Astrocyte (in vitro differentiated cells and primary cell): ENCODE measurements around the gene FCHO2. TPM values are rescaled to one million over a fixed set of nuclear protein-coding genes. Genes with fewer than 3 reads are reported as not detected.

Experiments
- DNase-seq: peaks from one replicate; pipeline ENCODE4 v3.0.0-alpha.2; 2010; ENCODE audit warnings: low read depth
- FAIRE-seq: peaks from 2 replicates; lab custom pipeline; 2011; peaks lifted over from hg19 to GRCh38; lab: Jason Lieb, UNC
- H2AFZ ChIP-seq: 2 replicates; pipeline ENCODE4 v1.6.0; 2012; ENCODE audit warnings: low read depth, low read length, inconsistent platforms
- H3K27ac ChIP-seq: 2 replicates; pipeline ENCODE4 v1.5.1; 2011; ENCODE audit warnings: low read depth, low read length, inconsistent platforms
- H3K27me3 ChIP-seq: 2 replicates; pipeline ENCODE4 v1.6.0; 2011; ENCODE audit warnings: low read length, inconsistent platforms; ENCODE audit not compliant: insufficient read depth
- H3K36me3 ChIP-seq: 2 replicates; pipeline ENCODE4 v1.5.1; 2011; ENCODE audit warnings: low read length, inconsistent platforms; ENCODE audit not compliant: insufficient read depth
- H3K4me1 ChIP-seq: 2 replicates; pipeline ENCODE4 v1.5.1; 2011; ENCODE audit warnings: low read length, inconsistent platforms; ENCODE audit not compliant: insufficient read depth
- H3K4me2 ChIP-seq: 2 replicates; pipeline ENCODE4 v1.6.0; 2012; ENCODE audit warnings: low read length, inconsistent platforms
- H3K4me3 ChIP-seq: 2 replicates; pipeline ENCODE4 v1.5.1; 2011; ENCODE audit warnings: low read depth, mild to moderate bottlenecking, low read length, inconsistent platforms; ENCODE audit not compliant: insufficient read depth
- H3K79me2 ChIP-seq: 2 replicates; pipeline ENCODE4 v1.6.0; 2012; ENCODE audit warnings: mild to moderate bottlenecking, low read length, inconsistent platforms; ENCODE audit not compliant: insufficient read depth
- H3K9ac ChIP-seq: 2 replicates; pipeline ENCODE4 v1.6.0; 2012; ENCODE audit warnings: mild to moderate bottlenecking, low read length, inconsistent platforms
- H3K9me3 ChIP-seq: 2 replicates; pipeline ENCODE4 v1.5.1; 2012; ENCODE audit warnings: low read depth, mild to moderate bottlenecking, low read length, inconsistent platforms; ENCODE audit not compliant: insufficient read depth
- H4K20me1 ChIP-seq: 2 replicates; pipeline ENCODE4 v1.6.0; 2012; ENCODE audit warnings: low read length, inconsistent platforms; ENCODE audit not compliant: insufficient read depth
- H3K27ac Mint-ChIP-seq: one replicate; pipeline ENCODE4 v1.8.0; 2021; ENCODE audit warnings: mild to moderate bottlenecking, mixed read lengths; ENCODE audit not compliant: unreplicated experiment
- H3K27me3 Mint-ChIP-seq: one replicate; pipeline ENCODE4 v1.8.0; 2021; ENCODE audit warnings: low read depth, mixed read lengths; ENCODE audit not compliant: unreplicated experiment
- H3K36me3 Mint-ChIP-seq: one replicate; pipeline ENCODE4 v1.8.0; 2021; ENCODE audit warnings: low read depth, mixed read lengths; ENCODE audit not compliant: unreplicated experiment
- H3K4me1 Mint-ChIP-seq: one replicate; pipeline ENCODE4 v1.8.0; 2021; ENCODE audit warnings: low read depth, mixed read lengths; ENCODE audit not compliant: unreplicated experiment
- H3K4me3 Mint-ChIP-seq: one replicate; pipeline ENCODE4 v1.8.0; 2021; ENCODE audit warnings: mild to moderate bottlenecking, moderate library complexity, mixed read lengths; ENCODE audit not compliant: unreplicated experiment
- H3K9me3 Mint-ChIP-seq: one replicate; pipeline ENCODE4 v1.8.0; 2021; ENCODE audit warnings: mild to moderate bottlenecking, mixed read lengths; ENCODE audit not compliant: unreplicated experiment
- EZH2 ChIP-seq: IDR thresholded peaks from 2 replicates; pipeline ENCODE4 v1.6.1; 2012; ENCODE audit warnings: mild to moderate bottlenecking, low read length, inconsistent platforms; ENCODE audit not compliant: insufficient read depth
- total RNA-seq: library from RNA; stranded (reverse); gene quantifications from 2 replicates; pipeline ENCODE4 v1.2.1, GENCODE V29; 2021
- TF ChIP-seq, protein P1 (sequence below): IDR thresholded peaks from 2 replicates; pipeline ENCODE4 v1.5.1; 2011; ENCODE audit warnings: low read depth, mild to moderate bottlenecking, inconsistent platforms, low read length, moderate library complexity; ENCODE audit not compliant: insufficient read depth

The FCHO2 gene
- total RNA-seq, 1 donor from 2014 or later: 20.7 TPM

- no peaks in the 10 kb centered on the region for H3K27me3 ChIP-seq
- no peaks in the 10 kb centered on the region for H3K79me2 ChIP-seq
- Mint-ChIP-seq H3K4me3 (no peak overlapping the region), H3K27ac (no peak overlapping the region), H3K9me3 (peaks cover 5% of the 10 kb centered on the region), H3K36me3 (peaks cover 1% of the 10 kb centered on the region), H3K27me3 (peaks cover 8% of the 10 kb centered on the region), H3K4me1 (peaks cover 17% of the 10 kb centered on the region)
- TF ChIP-seq EZH2: no peak
- H3K27ac ChIP-seq: no peak overlapping the region
- no peak overlapping the region for H2AFZ ChIP-seq
- H3K4me3 ChIP-seq: no peak overlapping the region
- H4K20me1 ChIP-seq: no peaks in the 10 kb centered on the region
- DNase-seq (no peak), FAIRE-seq (no peak)
- H3K4me1 ChIP-seq: peaks cover 19% of the 10 kb centered on the region
- H3K9me3 ChIP-seq: no peaks in the 10 kb centered on the region
- H3K9ac ChIP-seq: no peak overlapping the region
- H3K36me3 ChIP-seq: no peaks in the 10 kb centered on the region
- H3K4me2 ChIP-seq: no peak overlapping the region
These were observed 155.7 kb downstream of the FCHO2 start for GRCh38 chr5:73111536-73111935.

DNA sequence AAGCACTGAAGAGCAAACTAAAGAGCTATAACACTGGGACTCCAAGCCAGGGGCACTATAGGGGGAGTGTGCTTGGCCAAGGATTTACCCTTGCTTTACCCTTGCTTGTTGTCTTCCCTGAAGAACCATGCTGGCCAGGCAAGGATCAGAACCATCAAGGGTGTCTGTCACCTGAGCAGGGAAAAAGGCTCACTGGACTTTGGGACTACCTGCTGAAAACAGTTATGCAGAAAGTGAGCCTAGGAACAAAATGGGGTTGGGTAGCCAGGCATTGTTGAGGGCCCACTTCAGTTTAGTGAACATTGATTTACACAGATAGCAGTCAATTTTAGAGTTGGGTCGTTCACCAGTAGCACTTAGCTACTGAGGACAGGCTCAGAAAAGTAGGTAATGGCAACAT is 156.5 kb downstream of the FCHO2 start:
- Histone ChIP-seq H4K20me1 (no peaks in the 10 kb centered on the region), H3K4me2 (no peak overlapping the region), H2AFZ (no peak overlapping the region), H3K9me3 (no peaks in the 10 kb centered on the region), H3K27ac (no peak overlapping the region), H3K9ac (no peak overlapping the region), H3K36me3 (no peaks in the 10 kb centered on the region), H3K27me3 (no peaks in the 10 kb centered on the region), H3K79me2 (no peaks in the 10 kb centered on the region), H3K4me3 (no peak overlapping the region), H3K4me1 (peaks cover 21% of the 10 kb centered on the region)
- Mint-ChIP-seq H3K4me1 (peaks cover 21% of the 10 kb centered on the region), H3K4me3 (no peak overlapping the region), H3K27ac (no peak overlapping the region), H3K27me3 (peaks cover 9% of the 10 kb centered on the region), H3K9me3 (peaks cover 5% of the 10 kb centered on the region), H3K36me3 (peaks cover 1% of the 10 kb centered on the region)
- FAIRE-seq (no peak), DNase-seq (no peak)
- TF ChIP-seq, protein P1, sequence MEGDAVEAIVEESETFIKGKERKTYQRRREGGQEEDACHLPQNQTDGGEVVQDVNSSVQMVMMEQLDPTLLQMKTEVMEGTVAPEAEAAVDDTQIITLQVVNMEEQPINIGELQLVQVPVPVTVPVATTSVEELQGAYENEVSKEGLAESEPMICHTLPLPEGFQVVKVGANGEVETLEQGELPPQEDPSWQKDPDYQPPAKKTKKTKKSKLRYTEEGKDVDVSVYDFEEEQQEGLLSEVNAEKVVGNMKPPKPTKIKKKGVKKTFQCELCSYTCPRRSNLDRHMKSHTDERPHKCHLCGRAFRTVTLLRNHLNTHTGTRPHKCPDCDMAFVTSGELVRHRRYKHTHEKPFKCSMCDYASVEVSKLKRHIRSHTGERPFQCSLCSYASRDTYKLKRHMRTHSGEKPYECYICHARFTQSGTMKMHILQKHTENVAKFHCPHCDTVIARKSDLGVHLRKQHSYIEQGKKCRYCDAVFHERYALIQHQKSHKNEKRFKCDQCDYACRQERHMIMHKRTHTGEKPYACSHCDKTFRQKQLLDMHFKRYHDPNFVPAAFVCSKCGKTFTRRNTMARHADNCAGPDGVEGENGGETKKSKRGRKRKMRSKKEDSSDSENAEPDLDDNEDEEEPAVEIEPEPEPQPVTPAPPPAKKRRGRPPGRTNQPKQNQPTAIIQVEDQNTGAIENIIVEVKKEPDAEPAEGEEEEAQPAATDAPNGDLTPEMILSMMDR: no peak
- no peak for TF ChIP-seq EZH2

DNA sequence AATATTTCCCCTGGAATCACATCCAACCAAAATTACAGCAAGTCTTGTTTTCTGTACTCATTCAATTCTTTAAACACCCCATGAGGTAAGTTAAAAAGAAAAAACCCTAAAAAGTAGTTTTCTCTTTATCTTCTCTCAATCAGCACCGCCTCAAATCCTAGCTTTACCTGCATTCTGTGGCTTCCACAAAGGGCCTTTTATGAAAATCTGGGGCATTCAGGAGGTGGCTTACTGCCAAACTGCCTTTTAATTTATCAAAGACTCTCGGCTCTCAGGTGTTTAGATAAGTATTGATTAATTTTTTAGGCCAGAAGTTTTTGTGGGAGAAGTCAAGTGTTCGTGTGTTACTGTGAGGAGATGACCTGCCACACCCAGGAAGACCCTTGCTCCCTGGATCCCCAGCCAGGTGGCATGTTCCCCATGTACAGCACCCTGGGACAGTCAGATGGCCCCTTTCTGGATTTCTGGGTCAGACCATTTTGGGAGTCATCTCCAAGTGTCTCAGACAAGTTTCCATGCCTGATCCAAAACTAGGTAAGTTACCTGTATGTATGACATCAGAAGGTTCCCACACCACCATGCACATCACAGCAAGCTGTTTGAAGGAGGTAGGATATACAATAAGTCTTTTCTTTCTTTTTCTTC is 158.3 kb downstream of the FCHO2 start:
- H3K4me1 ChIP-seq: peaks cover 21% of the 10 kb centered on the region
- Mint-ChIP-seq H3K4me1 (peaks cover 21% of the 10 kb centered on the region), H3K9me3 (peaks cover 2% of the 10 kb centered on the region), H3K4me3 (no peak overlapping the region), H3K36me3 (no peaks in the 10 kb centered on the region), H3K27me3 (peaks cover 18% of the 10 kb centered on the region), H3K27ac (no peak overlapping the region)
- H3K4me3 ChIP-seq: no peak overlapping the region
- no peaks in the 10 kb centered on the region for H4K20me1 ChIP-seq
- no peak overlapping the region for H3K9ac ChIP-seq
- H3K27me3 ChIP-seq: peaks cover under 1% of the 10 kb centered on the region
- no peaks in the 10 kb centered on the region for H3K79me2 ChIP-seq
- H3K27ac ChIP-seq: no peak overlapping the region
- DNase-seq (no peak), FAIRE-seq (no peak)
- H3K4me2 ChIP-seq: no peak overlapping the region
- no peaks in the 10 kb centered on the region for H3K9me3 ChIP-seq
- H3K36me3 ChIP-seq: no peaks in the 10 kb centered on the region
- TF ChIP-seq EZH2: no peak
- TF ChIP-seq, protein P1: no peak
- no peak overlapping the region for H2AFZ ChIP-seq
